SK-MEL-5 (cell line): ENCODE data around the gene TEPSIN. TPM values are rescaled to one million over a fixed set of nuclear protein-coding genes. Genes with fewer than 3 reads are reported as not detected.
A peak's percentile ranks its signal among the peaks of the same experiment; 100 is the strongest.

ENCODE experiments used
- DNase-seq: peaks from one replicate; pipeline ENCODE4 v3.0.0-alpha.2; 2016; ENCODE audit warnings: low read depth, low spot score
- in situ Hi-C: cut with HindIII; loops from 2 replicates; pipeline ENCODE4 v1.10.0; 2016; ENCODE audit warnings: low sequenced_read_pairs, high pct_unique_total_duplicates, low pct_unique_long_range_greater_than_20kb
- total RNA-seq: library from RNA; depleted of rRNA; stranded (reverse); fragments of >200 nt; shearing (Covaris generic); gene quantifications from 2 replicates; pipeline ENCODE4 v1.2.3, GENCODE V29; 2014

TEPSIN gene
- total RNA-seq, 1 experiment from 2014 or later = 31.7 TPM

GRCh38 chr17:81242421-81243332 lies 3.8 kb upstream of the TEPSIN start:
- in situ Hi-C loops = no loop called here
- DNase-seq = no peak

GRCh38 chr17:81241648-81242420 lies 3.0 kb upstream of the TEPSIN start:
- in situ Hi-C loops = no loop called here
- DNase-seq = peak; percentile 75

- in situ Hi-C loops = no loop called here
- DNase-seq = no peak
These were observed 2.3 kb upstream of the TEPSIN start for GRCh38 chr17:81241203-81241602.

- in situ Hi-C loops = no loop called here
- DNase-seq = no peak
These were observed 1.9 kb upstream of the TEPSIN start for GRCh38 chr17:81240761-81241160.

- in situ Hi-C loops = no loop called here
These were observed 1.1 kb upstream of the TEPSIN start for GRCh38 chr17:81239714-81240555.

GRCh38 chr17:81238490-81238814 lies 403 bp downstream of the TEPSIN start:
- in situ Hi-C loops = no loop called here

More at GRCh38 chr17:81239714-81240555, 1.1 kb upstream of the TEPSIN start:
- no peak for DNase-seq

GRCh38 chr17:81237591-81238489 lies 1.0 kb downstream of the TEPSIN start:
- in situ Hi-C loops = no loop called here
- DNase-seq = no peak

More at GRCh38 chr17:81238490-81238814, 403 bp downstream of the TEPSIN start:
- no peak for DNase-seq

- no peak for DNase-seq
- in situ Hi-C loops = no loop called here
These were observed 2.1 kb downstream of the TEPSIN start for GRCh38 chr17:81236784-81237183.

GRCh38 chr17:81235822-81236740 lies 2.8 kb downstream of the TEPSIN start:
- no peak for DNase-seq
- in situ Hi-C loops = no loop called here

GRCh38 chr17:81234940-81235821 lies 3.7 kb downstream of the TEPSIN start:
- in situ Hi-C loops = no loop called here
- DNase-seq = no peak

- in situ Hi-C loops = no loop called here
- no peak for DNase-seq
These were observed 4.4 kb downstream of the TEPSIN start for GRCh38 chr17:81234506-81234855.

GRCh38 chr17:81233811-81234505 lies 4.9 kb downstream of the TEPSIN start:
- no peak for DNase-seq
- in situ Hi-C loops = no loop called here

GRCh38 chr17:81233316-81233715 lies 5.5 kb downstream of the TEPSIN start:
- DNase-seq = no peak
- in situ Hi-C loops = no loop called here

GRCh38 chr17:81232616-81233241 lies 6.1 kb downstream of the TEPSIN start:
- in situ Hi-C loops = no loop called here
- DNase-seq = no peak
